Endothelial cell (in vitro differentiated cells): ENCODE measurements around the gene ATF6B. TPM values are rescaled to one million over a fixed set of nuclear protein-coding genes. Genes with fewer than 3 reads are reported as not detected.

Source experiments
- DNase-seq: peaks from one replicate; pipeline ENCODE4 v3.0.0; 2021; ENCODE audit warnings: low spot score
- H3K27ac Mint-ChIP-seq: one replicate; pipeline ENCODE4 v1.8.0; 2021; ENCODE audit warnings: mixed read lengths, inconsistent platforms; ENCODE audit not compliant: unreplicated experiment
- H3K27me3 Mint-ChIP-seq: one replicate; pipeline ENCODE4 v1.8.0; 2021; ENCODE audit warnings: mild to moderate bottlenecking, moderate library complexity, mixed read lengths, inconsistent platforms; ENCODE audit not compliant: unreplicated experiment
- H3K36me3 Mint-ChIP-seq: one replicate; pipeline ENCODE4 v1.8.0; 2021; ENCODE audit warnings: mild to moderate bottlenecking, low read depth, mixed read lengths, inconsistent platforms; ENCODE audit not compliant: unreplicated experiment
- H3K4me1 Mint-ChIP-seq: one replicate; pipeline ENCODE4 v1.8.0; 2021; ENCODE audit warnings: mild to moderate bottlenecking, mixed read lengths, inconsistent platforms; ENCODE audit not compliant: unreplicated experiment
- H3K4me3 Mint-ChIP-seq: one replicate; pipeline ENCODE4 v1.8.0; 2021; ENCODE audit warnings: mild to moderate bottlenecking, mixed read lengths, inconsistent platforms; ENCODE audit not compliant: unreplicated experiment
- H3K9me3 Mint-ChIP-seq: one replicate; pipeline ENCODE4 v1.8.0; 2021; ENCODE audit warnings: mixed read lengths, inconsistent platforms; ENCODE audit not compliant: unreplicated experiment
- CTCF ChIP-seq: fragments of 200-600 bp; sonication (generic); IDR thresholded peaks from one replicate; pipeline ENCODE4 v1.5.0; 2021; ENCODE audit warnings: antibody characterized with exemption; ENCODE audit not compliant: unreplicated experiment
- total RNA-seq: library from RNA; stranded (reverse); fragmentation: NEBNext Ultra II Directional; extraction: Animal tissue kit (Norgen Biotek cat#: 25700); gene quantifications from one replicate; pipeline ENCODE4 v1.2.1, GENCODE V29; 2021; ENCODE audit not compliant: unreplicated experiment

ATF6B gene
- total RNA-seq, 1 donor from 2014 or later, result 72.9 TPM

- no peak for TF ChIP-seq CTCF
Measured at GRCh38 chr6:32084780-32085179, 43.3 kb downstream of the ATF6B start.

GRCh38 chr6:32083812-32084768 lies 44.0 kb downstream of the ATF6B start:
- Mint-ChIP-seq H3K4me3 (no peak overlapping the region), H3K4me1 (no peaks in the 10 kb centered on the region), H3K9me3 (no peaks in the 10 kb centered on the region), H3K27ac (no peak overlapping the region), H3K27me3 (peaks cover 17% of the 10 kb centered on the region), H3K36me3 (peaks cover 6% of the 10 kb centered on the region)
- DNase-seq, result no peak
- TF ChIP-seq CTCF, result no peak

More at GRCh38 chr6:32084780-32085179, 43.3 kb downstream of the ATF6B start:
- H3K36me3 Mint-ChIP-seq, result peaks cover 6% of the 10 kb centered on the region
- no peak overlapping the region for H3K27ac Mint-ChIP-seq
- DNase-seq, result no peak
- no peaks in the 10 kb centered on the region for H3K4me1 Mint-ChIP-seq
- peaks cover 17% of the 10 kb centered on the region for H3K27me3 Mint-ChIP-seq
- no peaks in the 10 kb centered on the region for H3K9me3 Mint-ChIP-seq
- no peak overlapping the region for H3K4me3 Mint-ChIP-seq

- H3K27ac Mint-ChIP-seq, result no peak overlapping the region
Measured at GRCh38 chr6:32082935-32083334, 45.1 kb downstream of the ATF6B start.

GRCh38 chr6:32082478-32082877 lies 45.6 kb downstream of the ATF6B start:
- no peak for TF ChIP-seq CTCF
- H3K27ac Mint-ChIP-seq, result no peak overlapping the region
- H3K27me3 Mint-ChIP-seq, result peaks cover 19% of the 10 kb centered on the region
- no peaks in the 10 kb centered on the region for H3K4me1 Mint-ChIP-seq
- H3K9me3 Mint-ChIP-seq, result no peaks in the 10 kb centered on the region
- H3K36me3 Mint-ChIP-seq, result peaks cover 6% of the 10 kb centered on the region
- DNase-seq, result no peak
- H3K4me3 Mint-ChIP-seq, result no peak overlapping the region

More at GRCh38 chr6:32082935-32083334, 45.1 kb downstream of the ATF6B start:
- no peak for TF ChIP-seq CTCF
- no peak overlapping the region for H3K4me3 Mint-ChIP-seq
- H3K4me1 Mint-ChIP-seq, result no peaks in the 10 kb centered on the region
- DNase-seq, result no peak
- peaks cover 19% of the 10 kb centered on the region for H3K27me3 Mint-ChIP-seq
- H3K36me3 Mint-ChIP-seq, result peaks cover 6% of the 10 kb centered on the region
- no peaks in the 10 kb centered on the region for H3K9me3 Mint-ChIP-seq
